ENCODE results near the gene UNC13D. TPM values are rescaled to one million over a fixed set of nuclear protein-coding genes. Genes with fewer than 3 reads are reported as not detected.

UNC13D gene
- total and polyA plus RNA-seq, 9 of the 15 experiments (the other 6 are each of a cell fraction or from before 2014, with no cell fraction given): 0.86 to 244 (median 69.2) TPM

DNA sequence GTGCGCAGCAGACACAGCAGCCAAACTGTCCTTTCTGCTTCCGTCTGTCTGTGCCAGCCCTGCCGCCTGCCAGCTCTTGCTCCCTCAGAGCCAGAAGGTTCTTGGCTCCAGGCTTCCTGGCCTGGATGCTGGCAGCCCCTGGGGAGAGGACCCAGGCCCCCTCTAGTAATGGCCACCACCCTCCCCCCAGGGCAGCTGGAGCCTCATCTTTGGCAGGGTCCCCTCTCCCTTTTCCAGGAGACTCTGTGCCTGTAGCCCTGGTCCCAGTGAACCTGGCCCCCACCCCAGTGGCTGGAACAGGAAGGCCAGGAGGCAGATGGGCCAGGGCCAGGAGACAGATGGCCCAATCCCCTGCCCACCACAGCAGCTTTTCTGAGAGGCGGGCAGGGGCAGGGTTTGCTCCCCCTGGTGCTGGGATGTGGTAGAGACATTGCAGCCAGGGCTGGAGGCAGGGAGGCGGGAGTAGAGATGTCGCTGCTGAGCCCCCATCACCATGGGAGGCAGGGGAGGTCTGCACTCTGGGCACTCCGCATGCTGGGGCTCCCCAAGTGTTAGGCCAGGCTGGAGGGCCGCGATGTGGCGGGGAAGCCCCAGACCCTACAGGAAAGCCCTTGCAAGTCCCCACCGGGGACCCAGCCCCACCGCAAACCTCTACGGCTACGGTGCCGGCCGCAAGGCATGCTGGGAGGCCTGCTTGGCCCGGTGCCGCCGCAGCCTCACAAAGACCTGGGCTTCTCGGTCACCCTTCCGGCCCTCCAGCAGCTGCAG lies 16.7 kb downstream of the UNC13D start (continued):
- TF ChIP-seq NR0B1 (IDR thresholded peaks at IDR 0.05; ENCODE audit: partially characterized antibody) (no peak), SRF (CRISPR knock-in tag; IDR thresholded peaks at IDR 0.05) (no peak), JUND (IDR thresholded peaks at IDR 0.05; ENCODE audit: borderline replicate concordance, low read depth, low read length) (no peak), JUND (tag; IDR thresholded peaks at IDR 0.05; ENCODE audit: borderline replicate concordance, low read depth, low read length) (no peak), HMG20B (CRISPR knock-in tag; IDR thresholded peaks at IDR 0.05) (no peak), SREBF1 (IDR thresholded peaks at IDR 0.05; ENCODE audit: borderline replicate concordance, low read depth, low read length) (no peak), NFATC3 (IDR thresholded peaks at IDR 0.05) (no peak), ERF (CRISPR knock-in tag; IDR thresholded peaks at IDR 0.05) (no peak), CSDE1 (IDR thresholded peaks at IDR 0.05) (no peak), MED1 (CRISPR knock-in tag; IDR thresholded peaks at IDR 0.05; ENCODE audit: borderline replicate concordance) (no peak), RBFOX2 (IDR thresholded peaks at IDR 0.05; ENCODE audit: low read depth, low read length) (peak; percentile 44; the same call in 1 of the 2 replicates), ZNF282 (CRISPR knock-in tag; IDR thresholded peaks at IDR 0.05) (no peak), NCOA4 (IDR thresholded peaks at IDR 0.05; ENCODE audit: partially characterized antibody) (no peak), GABPA (tag; conservative IDR thresholded peaks at IDR 0.05; ENCODE audit: low read depth) (no peak), ZNF707 (CRISPR knock-in tag; conservative IDR thresholded peaks at IDR 0.05) (no peak), CHCHD3 (CRISPR knock-in tag; IDR thresholded peaks at IDR 0.05) (no peak), FUS (optimal IDR thresholded peaks at IDR 0.05; ENCODE audit: low read depth, low read length) (no peak), NCOR1 (IDR thresholded peaks at IDR 0.05) (no peak), HNRNPH1 (optimal IDR thresholded peaks at IDR 0.05; ENCODE audit: low read depth, low read length) (no peak), CTBP1 (IDR thresholded peaks at IDR 0.05; ENCODE audit: borderline replicate concordance) (0 out of 2 replicates have a peak, but pooled peaks have one; percentile 15), ARID3B (CRISPR knock-in tag; IDR thresholded peaks at IDR 0.05; ENCODE audit: borderline replicate concordance) (no peak), SP1 (CRISPR knock-in tag; IDR thresholded peaks at IDR 0.05) (no peak), ZBTB8A (IDR thresholded peaks at IDR 0.05; ENCODE audit: partially characterized antibody) (no peak), RAD21 (CRISPR knock-in tag; conservative IDR thresholded peaks at IDR 0.05 in 1 of 2, IDR thresholded peaks at IDR 0.05 in 1 of 2) (peak in 1 of 2 experiments; percentile 54; a peak in 2 of 4 replicates)
- TF ChIP-seq, protein P1, sequence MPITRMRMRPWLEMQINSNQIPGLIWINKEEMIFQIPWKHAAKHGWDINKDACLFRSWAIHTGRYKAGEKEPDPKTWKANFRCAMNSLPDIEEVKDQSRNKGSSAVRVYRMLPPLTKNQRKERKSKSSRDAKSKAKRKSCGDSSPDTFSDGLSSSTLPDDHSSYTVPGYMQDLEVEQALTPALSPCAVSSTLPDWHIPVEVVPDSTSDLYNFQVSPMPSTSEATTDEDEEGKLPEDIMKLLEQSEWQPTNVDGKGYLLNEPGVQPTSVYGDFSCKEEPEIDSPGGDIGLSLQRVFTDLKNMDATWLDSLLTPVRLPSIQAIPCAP (CRISPR knock-in tag; IDR thresholded peaks at IDR 0.05; ENCODE audit: borderline replicate concordance): no peak
